HepG2 (cell line): Measurements from ENCODE around the gene MED25. TPM values are rescaled to one million over a fixed set of nuclear protein-coding genes. Genes with fewer than 3 reads are reported as not detected.

Source experiments
- ATAC-seq: fragments of 200-7000 bp; cut with Tn5 transposase; 3 replicates; pipeline ENCODE4 v1.9.1; 2020; ENCODE audit warnings: mild to moderate bottlenecking, moderate library complexity
- BruUV-seq: library from RNA; stranded (reverse); fragments of 400-500 nt; replicated peaks from 2 replicates; lab custom pipeline; 2021; lab: Mats Ljungman, UMichigan
- CTCF ChIA-PET: fragments of 300-600 bp; formaldehyde crosslinking; extraction: SDS; loops from one replicate; lab custom pipeline; 2021; ENCODE audit warnings: low total read pairs, inconsistent platforms, low intra/inter-chr PET ratio; lab: Yijun Ruan, JAX
- POLR2A ChIA-PET: fragments of 350-600 bp; sonication (Branson Sonifier 250); formaldehyde crosslinking; loops from one replicate; lab custom pipeline; 2020; ENCODE audit warnings: antibody characterized with exemption, inconsistent platforms; lab: Yijun Ruan, JAX
- DNase-seq: peaks from one replicate; pipeline ENCODE4 v3.0.0-alpha.2; 2015; ENCODE audit warnings: low spot score
- FAIRE-seq: peaks from 3 replicates; lab custom pipeline; 2011; peaks lifted over from hg19 to GRCh38; lab: Jason Lieb, UNC
- H2AFZ ChIP-seq: one replicate; pipeline ENCODE4 v1.6.1; 2011; ENCODE audit warnings: low read length, inconsistent platforms
- H3K27ac ChIP-seq: fragments of 300-600 bp; 3 replicates; pipeline ENCODE4 v1.8.0; 2011; ENCODE audit warnings: mixed run types, mild to moderate bottlenecking, mixed read lengths, low read length, inconsistent platforms; ENCODE audit not compliant: insufficient read depth; ENCODE audit errors: extremely low read length
- H3K27me3 ChIP-seq, 2 experiments: fragments of 200-600 bp in 1 of 2; 2 replicates in 1 of 2; 3 replicates in 1 of 2; pipeline versions ENCODE4 v1.6.0 to v1.8.0; 2011; ENCODE audit warnings: low read length in 2 of 2, mild to moderate bottlenecking in 2 of 2, moderate library complexity in 2 of 2, inconsistent platforms in 1 of 2; ENCODE audit not compliant: insufficient read depth in 2 of 2, control insufficient read depth in 1 of 2
- H3K36me3 ChIP-seq, 2 experiments: fragments of 200-600 bp in 1 of 2; replicated peaks in 1 of 2; 2 replicates in 1 of 2; 3 replicates in 1 of 2; pipeline versions ENCODE4 v1.5.1 to v1.8.0; 2011; ENCODE audit warnings: low read length in 2 of 2, inconsistent platforms in 1 of 2; ENCODE audit not compliant: insufficient read depth in 2 of 2, control insufficient read depth in 1 of 2
- H3K4me1 ChIP-seq: 2 replicates; pipeline ENCODE4 v1.5.1; 2012; ENCODE audit warnings: low read length, inconsistent platforms; ENCODE audit not compliant: insufficient read depth
- H3K4me2 ChIP-seq: 2 replicates; pipeline ENCODE4 v1.6.0; 2011; ENCODE audit warnings: low read depth, low read length, inconsistent platforms
- H3K4me3 ChIP-seq, 3 experiments: fragments of 200-600 bp in 1 of 3; sonication (generic), shearing (Covaris generic) in 1 of 3; replicated peaks in 1 of 3; 2 replicates each; pipeline ENCODE4 v1.5.1; 2011 to 2016; ENCODE audit warnings: low read length in 3 of 3, inconsistent platforms in 2 of 3, low read depth in 2 of 3, mild to moderate bottlenecking in 2 of 3, control low read depth in 1 of 3, mixed read lengths in 1 of 3; ENCODE audit not compliant: insufficient read depth in 1 of 3
- H3K79me2 ChIP-seq: one replicate; pipeline ENCODE4 v1.6.1; 2011; ENCODE audit warnings: low read length, inconsistent platforms; ENCODE audit not compliant: insufficient read depth
- H3K9ac ChIP-seq: 2 replicates; pipeline ENCODE4 v1.6.0; 2011; ENCODE audit warnings: mild to moderate bottlenecking, low read depth, low read length, inconsistent platforms; ENCODE audit not compliant: insufficient read depth
- H3K9me3 ChIP-seq: 2 replicates; pipeline ENCODE4 v1.5.1; 2012; ENCODE audit warnings: mild to moderate bottlenecking, low read length
- H4K20me1 ChIP-seq: 2 replicates; pipeline ENCODE4 v1.6.0; 2011; ENCODE audit warnings: inconsistent platforms, mild to moderate bottlenecking, low read length, moderate library complexity; ENCODE audit not compliant: insufficient read depth
- CCDC6 ChIP-seq: sonication (generic); formaldehyde crosslinking; IDR thresholded peaks from 2 replicates; pipeline ENCODE4 v1.8.1; 2022; ENCODE audit warnings: mild to moderate bottlenecking, missing genetic modification reagents, moderate library complexity
- CERS6 ChIP-seq: sonication (generic); formaldehyde crosslinking; IDR thresholded peaks from 2 replicates; pipeline ENCODE4 v1.5.0; 2020; ENCODE audit warnings: missing genetic modification reagents
- FOXJ3 ChIP-seq: sonication (generic); formaldehyde crosslinking; IDR thresholded peaks from 2 replicates; pipeline ENCODE4 v1.4.0; 2020; ENCODE audit warnings: missing genetic modification reagents, mild to moderate bottlenecking, borderline replicate concordance
- NFIB ChIP-seq: sonication (generic); formaldehyde crosslinking; IDR thresholded peaks from 2 replicates; pipeline ENCODE4 v1.9.0; 2021; ENCODE audit warnings: missing genetic modification reagents, mild to moderate bottlenecking, borderline replicate concordance
- NR1H2 ChIP-seq: sonication (generic); formaldehyde crosslinking; IDR thresholded peaks from 2 replicates; pipeline ENCODE4 v1.8.1; 2022; ENCODE audit warnings: low read depth, missing genetic modification reagents, borderline replicate concordance
- SP5 ChIP-seq: IDR thresholded peaks from 2 replicates; pipeline ENCODE4 v1.6.1; 2016; ENCODE audit warnings: low read depth, borderline replicate concordance
- TBP ChIP-seq: sonication (generic); formaldehyde crosslinking; IDR thresholded peaks from 2 replicates; pipeline ENCODE4 v1.5.0; 2020; ENCODE audit warnings: missing genetic modification reagents
- TCF7L2 ChIP-seq: IDR thresholded peaks from 2 replicates; pipeline ENCODE4 v1.6.1; 2011; ENCODE audit warnings: mild to moderate bottlenecking, low read depth, low read length, moderate library complexity
- ZC3H13 ChIP-seq: sonication (generic); formaldehyde crosslinking; IDR thresholded peaks from 2 replicates; pipeline ENCODE4 v1.8.1; 2023; ENCODE audit warnings: mild to moderate bottlenecking, missing genetic modification reagents, moderate library complexity
- ZNF468 ChIP-seq: sonication (generic); formaldehyde crosslinking; IDR thresholded peaks from 2 replicates; pipeline ENCODE4 v1.8.0; 2022; ENCODE audit warnings: mild to moderate bottlenecking, moderate library complexity, missing genetic modification reagents
- WGBS: methylation state at CpG from one replicate; pipeline ENCODE4 v1.1.6; 2017; ENCODE audit warnings: low lambda C conversion rate; 5-methylcytosine and 5-hydroxymethylcytosine counted together
- in situ Hi-C: cut with HindIII; loops from 2 replicates; pipeline ENCODE4 v1.10.0; 2017; ENCODE audit warnings: low pct_unique_long_range_greater_than_20kb; ENCODE audit not compliant: extremely low pct_ligation_motif_present
- intact Hi-C: fragments of 100-400 bp; cut with micrococcal nuclease; formaldehyde crosslinking; loops from one replicate; pipeline ENCODE4 v1.10.0; 2022; ENCODE audit not compliant: unreplicated experiment
- polyA plus RNA-seq, 8 experiments: library from polyadenylated mRNA; depleted of rRNA in 3 of 8; stranded (reverse) in 7 of 8; unstranded in 1 of 8; fragments of >200 nt; fragmentation: Illumina TruSeq in 4 of 8; extraction: Trizol in 4 of 8; gene quantifications; 2 replicates each; pipeline versions ENCODE4 v1.2.1 to v1.2.3, GENCODE V29; 2011 to 2016; ENCODE audit warnings: low read depth in 4 of 8, missing spikeins in 1 of 8, mixed read lengths in 1 of 8; ENCODE audit not compliant: insufficient read depth in 1 of 8
- total RNA-seq, 5 experiments: library from RNA; depleted of rRNA; stranded (reverse); fragments of >200 nt; fragmentation: Illumina TruSeq; extraction: Trizol; gene quantifications; 2 replicates each; pipeline ENCODE4 v1.2.3, GENCODE V29; 2016; ENCODE audit warnings: low read depth in 1 of 5

The MED25 gene
- total and polyA plus RNA-seq, 2 of the 13 experiments (the other 11 are each of a cell fraction or from before 2014, with no cell fraction given) = 11.1 to 15.1 TPM

DNA sequence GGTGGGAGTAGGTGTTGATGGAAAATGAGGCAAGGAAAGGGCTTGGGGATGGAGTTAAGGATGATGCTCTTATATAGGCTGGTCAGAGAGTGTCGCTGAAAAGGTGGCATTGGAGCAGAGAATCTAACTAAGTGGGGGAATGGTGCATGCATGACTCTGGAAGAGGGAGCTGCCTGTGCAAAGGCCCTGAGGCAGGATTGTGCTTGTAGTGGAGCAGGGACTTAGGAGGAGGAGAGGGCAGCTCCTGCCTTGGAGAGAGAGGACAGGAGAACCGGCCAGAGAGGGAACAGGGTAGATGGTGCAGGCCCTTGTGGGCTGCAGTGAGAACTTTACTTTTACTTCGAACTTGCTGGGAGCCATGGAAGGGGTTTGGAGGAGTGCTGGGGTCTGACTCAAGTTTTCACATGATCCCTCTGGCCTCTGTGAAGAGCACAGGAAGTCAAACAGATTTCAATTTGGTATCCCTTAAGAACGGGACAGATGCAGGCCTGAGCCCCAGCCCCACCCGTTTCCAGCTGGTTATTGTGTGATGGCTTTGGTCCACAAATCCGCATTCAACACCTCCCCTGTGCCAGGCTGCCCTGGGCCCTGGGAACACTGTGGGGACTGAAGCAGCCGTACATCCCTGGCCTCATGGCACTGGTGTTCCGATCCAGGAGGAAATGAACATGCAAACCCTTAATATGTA lies 44.3 kb upstream of the MED25 start:
- POLR2A ChIA-PET = no interaction called here
- Histone ChIP-seq H3K9me3 (no peaks in the 10 kb centered on the region), H2AFZ (no peak overlapping the region), H3K27ac (no peak overlapping the region), H3K36me3 (no peaks in the 10 kb centered on the region), H3K4me2 (no peak overlapping the region), H3K9ac (no peak overlapping the region), H3K4me3 (no peak overlapping the region), H3K27me3 (no peaks in the 10 kb centered on the region), H3K4me1 (peaks cover 33% of the 10 kb centered on the region), H4K20me1 (no peaks in the 10 kb centered on the region), H3K79me2 (peaks cover 6% of the 10 kb centered on the region)
- 91% methylated on average over 8 of the region's 8 CpGs for WGBS
- no peak for TF ChIP-seq CCDC6 (CRISPR knock-in tag)
- no peak for TF ChIP-seq TCF7L2
- no peak for TF ChIP-seq FOXJ3 (CRISPR knock-in tag)
- TF ChIP-seq ZC3H13 (CRISPR knock-in tag) = no peak
- no peak for TF ChIP-seq TBP
- no peak for TF ChIP-seq NR1H2 (CRISPR knock-in tag)
- TF ChIP-seq CERS6 = no peak
- TF ChIP-seq ZNF468 (CRISPR knock-in tag) = no peak
- TF ChIP-seq SP5 = no peak
- TF ChIP-seq NFIB (CRISPR knock-in tag) = no peak
- in situ Hi-C loops (no loop called here), intact Hi-C loops (no loop called here)
- no peak for FAIRE-seq
- CTCF ChIA-PET = no interaction called here
- no peak for ATAC-seq
- DNase-seq = no peak
- no TSS peak for BruUV-seq
